ENCODE data around the gene DCXR. TPM values are rescaled to one million over a fixed set of nuclear protein-coding genes. Genes with fewer than 3 reads are reported as not detected.

Gene DCXR
- total and polyA plus RNA-seq, 11 donors, result 139 to 312 (median 200) TPM

GRCh38 chr17:82018152-82018988, 19.1 kb downstream of the DCXR start:
- Histone ChIP-seq H3K36me3 (peaks cover 0 to 21% (median 6%) of the 10 kb centered on the region in 9 donors), H3K4me3 (no peak overlapping the region), H3K4me1 (peaks cover 5 to 36% (median 14%) of the 10 kb centered on the region in 12 donors), H3K27me3 (no peaks in the 10 kb centered on the region), H3K9me3 (no peaks in the 10 kb centered on the region), H3K27ac (no peak overlapping the region)
- ATAC-seq (no peak), DNase-seq (no peak)
- intact Hi-C loops (cut with DNase I), result loop anchor here in 1 of 10 donors (2.0 kb wide), 1 partner anchor 60 kb away; no protein-coding TSS in a partner anchor
- WGBS, 4 donors, result 79 to 81% (median 80%) methylated on average over 14 to 19 of the region's 19 CpGs
- TF ChIP-seq POLR2A (IDR thresholded peaks at IDR 0.05), result no peak
- no peak for TF ChIP-seq CTCF (IDR thresholded peaks at IDR 0.05)

- no peaks in the 10 kb centered on the region for H3K9me3 ChIP-seq
- DNase-seq (no peak), ATAC-seq (no peak)
- WGBS, 4 donors, result 80 to 86% (median 81%) methylated on average over 1 to 13 of the region's 13 CpGs
- H3K4me3 ChIP-seq, result no peak overlapping the region
- no peak overlapping the region for H3K27ac ChIP-seq
- no peaks in the 10 kb centered on the region for H3K27me3 ChIP-seq
- peaks cover 5 to 41% (median 18%) of the 10 kb centered on the region in 12 donors for H3K4me1 ChIP-seq
- TF ChIP-seq CTCF (IDR thresholded peaks at IDR 0.05), result no peak
- no peak for TF ChIP-seq POLR2A (IDR thresholded peaks at IDR 0.05)
- intact Hi-C loops (cut with DNase I), result loop anchor here in 1 of 10 donors (2.0 kb wide), 1 partner anchor 59 kb away; no protein-coding TSS in a partner anchor
- H3K36me3 ChIP-seq, result peaks cover 0 to 21% (median 6%) of the 10 kb centered on the region in 9 donors
These were observed 19.8 kb downstream of the DCXR start for GRCh38 chr17:82017612-82018151.

GRCh38 chr17:82016875-82017459, 20.5 kb downstream of the DCXR start:
- Histone ChIP-seq H3K9me3 (no peaks in the 10 kb centered on the region), H3K4me3 (no peak overlapping the region), H3K27ac (no peak overlapping the region), H3K4me1 (peaks cover 2 to 39% (median 15%) of the 10 kb centered on the region in 12 donors), H3K36me3 (peaks cover 0 to 21% (median 6%) of the 10 kb centered on the region in 9 donors), H3K27me3 (no peaks in the 10 kb centered on the region)
- ATAC-seq (no peak), DNase-seq (no peak)
- TF ChIP-seq POLR2A (IDR thresholded peaks at IDR 0.05), result no peak
- TF ChIP-seq CTCF (IDR thresholded peaks at IDR 0.05), result no peak
- intact Hi-C loops (cut with DNase I), result no loop called here
- WGBS, 4 donors, result 77 to 88% (median 86%) methylated on average over 20 to 24 of the region's 24 CpGs

All from heart left ventricle (tissue), 16 donors.